Stimulated activated naive CD4-positive, alpha-beta T cell (primary cell): ENCODE data around the gene HAUS7.
"Not testable (repeated sequence)": the region's sequence is repeated elsewhere in the genome, so short reads cannot be mapped to it uniquely, and the experiment has no call there.

Experiments
- DNase-seq, 6 experiments: peaks; one replicate each; lab custom pipeline; 2025; lab: John Stamatoyannopoulos, UW

Gene HAUS7

GRCh38 chrX:153409414-153410101 lies 60.8 kb downstream of the HAUS7 start:
- DNase-seq = no peak

DNA sequence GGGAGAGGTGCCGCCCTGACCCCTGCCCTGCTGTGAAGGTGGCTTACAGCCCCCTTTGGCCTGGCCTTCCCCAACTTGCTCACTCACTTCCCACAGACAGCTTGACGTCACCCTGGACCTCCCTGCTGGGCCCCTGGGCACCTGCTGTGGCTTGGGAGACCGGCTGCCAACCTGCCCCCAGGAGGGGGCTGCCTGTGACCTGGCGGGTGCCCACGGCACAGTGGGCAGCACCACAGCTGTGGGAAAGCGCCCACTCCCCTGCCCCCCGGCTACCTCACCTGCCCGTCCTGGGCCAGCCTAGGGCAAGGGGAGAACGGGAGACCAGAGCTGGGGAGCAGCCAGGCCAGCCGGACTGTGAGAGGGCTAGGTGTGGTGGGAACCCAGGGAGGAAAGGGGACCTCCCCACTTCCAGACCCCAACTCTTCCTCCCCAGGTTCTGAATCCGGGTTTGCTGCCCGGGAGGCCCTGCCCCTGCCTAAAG lies 61.5 kb downstream of the HAUS7 start:
- no peak for DNase-seq

DNA sequence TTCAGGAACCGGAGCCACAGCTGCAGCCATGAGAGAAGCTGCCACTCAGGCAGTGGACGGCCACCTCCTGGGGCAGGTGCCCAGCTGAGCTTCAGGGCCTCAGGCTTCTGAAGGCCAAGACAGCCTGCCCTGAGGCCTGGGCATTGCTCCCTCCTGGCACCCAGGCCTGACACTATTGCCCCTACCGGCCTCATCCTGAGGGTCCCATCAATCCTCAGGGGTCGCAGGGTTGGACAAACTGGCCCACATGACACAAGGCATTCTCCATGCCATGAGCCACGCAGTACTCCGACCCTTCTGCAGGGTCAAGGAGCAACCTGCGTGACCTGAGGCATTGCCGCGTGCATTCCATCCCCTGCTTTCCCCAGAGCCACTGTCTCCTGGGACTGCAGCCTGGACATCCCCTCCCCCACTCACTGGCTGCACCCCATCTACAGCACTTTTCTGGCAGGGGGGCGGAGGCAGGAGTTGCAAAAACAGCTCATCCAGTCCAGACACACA lies 62.1 kb downstream of the HAUS7 start:
- peak in 3 of 6 experiments; percentile 47 to 81 (median 55) for DNase-seq

- DNase-seq = no peak
Measured at GRCh38 chrX:153407736-153408135, 62.6 kb downstream of the HAUS7 start.

GRCh38 chrX:153406903-153407302 lies 63.5 kb downstream of the HAUS7 start:
- no peak for DNase-seq

GRCh38 chrX:153406011-153406410 lies 64.4 kb downstream of the HAUS7 start:
- DNase-seq = no peak

DNA sequence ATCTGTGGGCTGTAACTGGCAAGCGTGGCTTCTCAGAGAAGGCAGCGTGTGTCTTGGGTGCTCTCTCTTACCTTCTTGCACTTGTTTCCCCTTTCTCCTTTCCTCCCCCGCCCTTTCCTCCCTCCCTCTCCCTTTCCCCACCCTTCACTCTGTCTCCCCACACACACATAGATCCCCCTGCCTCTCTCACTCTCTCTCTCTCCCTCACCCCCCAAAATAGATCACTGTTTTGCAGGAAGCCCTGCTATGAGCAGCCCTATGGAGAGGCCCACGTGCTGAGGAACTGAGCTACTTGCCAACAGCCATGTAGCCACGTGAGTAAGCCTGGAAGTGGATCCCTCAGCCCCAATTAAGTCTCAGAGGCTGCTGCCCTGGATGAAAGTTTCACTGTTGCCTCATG lies 65.0 kb downstream of the HAUS7 start:
- DNase-seq = no peak

- not testable (repeated sequence) for DNase-seq
Measured at GRCh38 chrX:153404333-153404732, 66.0 kb downstream of the HAUS7 start.

GRCh38 chrX:153401133-153401764 lies 69.1 kb downstream of the HAUS7 start, which contains the start of gene PNMA6E:
Gene PNMA6E, minus strand, starts transcription at chrX:153401350. Its CDS starts 2,501 bp downstream, at chrX:153398849.
- no peak for DNase-seq

- peak in 5 of 6 experiments; percentile 7 to 48 (median 13) for DNase-seq
Measured at GRCh38 chrX:153400146-153401132, 69.9 kb downstream of the HAUS7 start.

GRCh38 chrX:153398275-153398960 lies 72.0 kb downstream of the HAUS7 start:
- DNase-seq = no peak
